AML-193 (cell line): ENCODE data around the gene SND1.
"Not testable (repeated sequence)": the region's sequence is repeated elsewhere in the genome, so short reads cannot be mapped to it uniquely, and the experiment has no call there.

ENCODE experiments used
- DNase-seq, 2 experiments: peaks; one replicate each; lab custom pipeline; 2025; lab: John Stamatoyannopoulos, UW

SND1 gene

DNA sequence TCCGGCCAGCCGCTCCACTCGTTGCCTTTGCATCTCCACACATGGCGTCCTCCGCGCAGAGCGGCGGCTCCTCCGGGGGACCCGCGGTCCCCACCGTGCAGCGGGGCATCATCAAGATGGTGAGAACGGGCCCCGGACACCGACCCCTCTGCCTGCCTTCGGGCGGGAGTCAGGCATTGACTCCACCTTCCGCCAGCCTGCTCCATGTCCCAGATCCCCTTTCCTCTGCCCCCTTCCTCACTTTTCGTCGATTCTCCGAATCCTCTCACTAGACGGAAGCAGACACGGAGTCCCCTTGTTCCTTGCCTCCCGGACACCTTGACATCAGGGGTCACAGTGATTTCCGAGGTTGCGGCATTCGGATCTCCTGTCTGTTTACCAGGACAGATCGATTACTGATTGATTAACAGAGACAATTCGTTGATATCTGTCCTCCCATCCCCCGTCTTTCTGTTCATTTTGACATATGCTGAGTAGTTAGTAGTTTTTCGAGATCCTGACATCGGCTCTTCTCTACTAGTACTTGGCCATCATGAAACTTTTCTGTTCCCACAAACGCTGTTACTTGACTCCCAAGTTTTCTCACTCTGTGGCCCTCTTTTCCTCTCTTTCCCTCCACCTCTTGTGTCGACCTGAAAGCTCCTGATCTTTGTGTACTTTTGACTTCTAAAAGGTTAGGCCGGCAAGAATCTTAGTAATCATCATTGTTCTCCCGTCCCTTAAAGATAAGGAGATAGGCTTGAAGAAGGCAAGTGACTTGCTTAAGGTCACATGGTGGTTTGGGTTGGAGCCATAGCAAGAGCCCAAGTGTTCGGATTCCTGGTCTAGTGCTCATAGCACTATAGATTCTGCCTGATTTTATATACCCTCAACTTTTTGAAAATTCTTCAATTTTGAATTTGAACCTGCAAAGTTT, 597 bp downstream of the SND1 start:
- peak in 1 of 2 experiments; percentile 10 for DNase-seq

- DNase-seq, result no peak
Observed at GRCh38 chr7:127653396-127653795, 1.4 kb downstream of the SND1 start.

DNA sequence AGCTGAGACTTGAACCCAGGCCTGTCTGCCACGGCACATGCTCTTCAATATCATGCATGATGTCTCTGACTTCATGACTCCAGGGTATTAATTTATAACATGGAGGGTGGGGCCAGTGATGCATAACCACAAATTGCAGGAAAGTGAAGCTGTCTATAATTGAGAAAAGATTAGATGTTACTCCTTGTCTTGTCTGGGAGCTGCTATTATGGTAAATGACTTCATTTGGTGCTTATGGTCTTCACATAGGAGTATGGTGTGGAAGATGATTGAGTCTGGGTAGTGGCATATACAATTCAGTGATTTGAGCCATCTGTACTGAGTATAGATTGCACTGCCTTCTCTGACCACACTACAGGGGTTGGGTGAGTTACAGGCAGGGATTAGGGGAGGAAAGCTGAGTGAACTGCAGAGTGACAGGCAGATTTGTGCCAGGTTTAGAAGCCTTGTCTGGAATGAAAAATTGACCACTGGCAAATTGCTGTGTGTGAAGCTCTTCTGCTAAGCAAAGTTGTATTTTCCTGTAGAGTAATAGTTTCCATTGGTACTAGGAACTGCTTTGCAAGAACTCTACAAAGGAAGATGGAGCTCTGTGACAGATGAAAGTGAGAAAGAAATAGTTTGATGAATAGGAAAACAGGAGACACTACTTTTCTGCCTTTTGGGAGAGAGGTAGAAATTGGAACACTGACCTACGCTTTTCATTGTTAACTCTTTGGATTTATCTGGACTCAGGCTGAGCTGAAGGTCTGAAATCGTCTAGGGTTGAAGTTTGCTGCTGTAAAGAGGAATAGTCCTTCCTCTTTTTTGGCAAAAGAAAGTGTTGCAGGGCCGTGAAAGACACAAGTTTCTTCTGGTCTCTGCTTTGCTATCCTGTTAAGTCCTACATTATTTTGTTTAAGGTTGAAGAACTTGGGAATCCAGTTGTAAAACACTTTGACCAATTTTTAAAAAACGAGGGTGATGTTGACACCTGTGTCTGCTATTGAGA, 2.7 kb downstream of the SND1 start:
- DNase-seq, result peak; percentile 33 to 43

DNA sequence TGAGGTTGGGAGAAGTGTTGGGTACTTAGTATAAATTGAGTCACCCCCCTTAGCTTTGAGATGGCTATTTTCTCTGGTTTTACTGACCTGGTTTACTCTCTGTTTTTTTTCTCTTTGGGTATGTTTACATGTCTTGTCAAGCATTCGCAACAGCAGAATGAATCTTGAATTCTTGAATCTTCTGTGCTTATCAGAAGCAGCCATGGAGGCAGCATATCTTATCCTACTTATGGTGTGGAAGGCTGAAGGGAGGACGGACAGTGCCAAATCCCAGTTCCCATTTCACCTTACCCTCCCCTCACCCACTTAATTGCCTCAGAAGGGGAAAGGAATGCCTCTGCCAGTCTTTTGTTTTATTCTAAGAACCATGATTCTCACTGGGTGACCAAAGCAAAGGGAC, 3.7 kb downstream of the SND1 start:
- DNase-seq, result no peak

GRCh38 chr7:127657500-127657899, 5.5 kb downstream of the SND1 start:
- no peak for DNase-seq

DNA sequence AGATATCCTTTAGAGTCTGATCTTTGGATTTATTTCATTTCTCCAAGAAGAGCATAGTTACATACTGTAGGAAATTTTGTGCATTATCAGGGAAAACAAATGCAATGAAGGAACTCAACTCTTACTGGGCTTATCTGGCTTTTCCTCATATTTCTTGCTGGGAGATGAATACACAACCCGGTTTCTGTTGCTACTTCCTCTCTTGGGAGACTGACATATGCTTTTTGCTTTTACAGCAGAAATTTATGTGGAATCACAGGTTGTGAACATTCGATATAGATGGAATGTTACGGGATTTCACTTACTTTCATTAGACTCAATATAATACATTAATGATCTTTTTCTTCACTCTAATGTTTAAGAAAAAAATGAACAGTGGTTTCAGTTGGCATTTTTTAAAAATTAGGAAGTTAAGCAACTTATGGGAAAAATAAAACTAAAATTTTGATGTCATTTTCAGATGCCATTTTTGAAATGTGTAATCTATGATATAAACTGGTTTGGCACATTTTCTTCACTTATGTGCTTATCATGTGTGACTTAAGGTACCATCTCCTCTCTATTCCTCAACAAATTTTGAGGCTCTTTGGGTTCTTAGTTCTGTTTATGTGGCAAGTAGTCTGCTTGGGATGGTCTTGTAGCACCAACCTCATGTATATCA, 7.1 kb downstream of the SND1 start:
- DNase-seq, result no peak

DNA sequence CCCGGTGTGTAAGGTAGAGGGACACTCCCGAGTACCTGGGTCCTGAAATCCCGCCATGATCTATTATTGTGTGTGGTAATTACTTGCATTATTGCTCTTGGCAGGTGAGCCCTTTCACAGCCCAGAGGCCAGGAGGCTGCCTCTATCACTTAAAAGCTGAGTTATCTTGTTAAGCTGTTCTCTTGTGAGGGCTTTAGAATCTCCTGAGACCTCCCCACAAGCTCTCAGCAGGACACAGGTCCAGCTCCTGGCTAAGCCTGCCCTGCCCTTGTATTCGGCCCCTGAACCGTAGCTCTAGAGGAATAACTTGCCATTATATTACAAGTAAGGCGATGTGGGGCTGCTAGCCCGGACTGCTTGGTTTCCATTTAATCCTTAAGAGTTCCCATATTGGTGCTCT, 13.9 kb downstream of the SND1 start:
- no peak for DNase-seq

- DNase-seq, result no peak
Observed at GRCh38 chr7:127666602-127667001, 14.6 kb downstream of the SND1 start.

GRCh38 chr7:127667017-127667670, 15.2 kb downstream of the SND1 start:
- DNase-seq, result no peak

DNA sequence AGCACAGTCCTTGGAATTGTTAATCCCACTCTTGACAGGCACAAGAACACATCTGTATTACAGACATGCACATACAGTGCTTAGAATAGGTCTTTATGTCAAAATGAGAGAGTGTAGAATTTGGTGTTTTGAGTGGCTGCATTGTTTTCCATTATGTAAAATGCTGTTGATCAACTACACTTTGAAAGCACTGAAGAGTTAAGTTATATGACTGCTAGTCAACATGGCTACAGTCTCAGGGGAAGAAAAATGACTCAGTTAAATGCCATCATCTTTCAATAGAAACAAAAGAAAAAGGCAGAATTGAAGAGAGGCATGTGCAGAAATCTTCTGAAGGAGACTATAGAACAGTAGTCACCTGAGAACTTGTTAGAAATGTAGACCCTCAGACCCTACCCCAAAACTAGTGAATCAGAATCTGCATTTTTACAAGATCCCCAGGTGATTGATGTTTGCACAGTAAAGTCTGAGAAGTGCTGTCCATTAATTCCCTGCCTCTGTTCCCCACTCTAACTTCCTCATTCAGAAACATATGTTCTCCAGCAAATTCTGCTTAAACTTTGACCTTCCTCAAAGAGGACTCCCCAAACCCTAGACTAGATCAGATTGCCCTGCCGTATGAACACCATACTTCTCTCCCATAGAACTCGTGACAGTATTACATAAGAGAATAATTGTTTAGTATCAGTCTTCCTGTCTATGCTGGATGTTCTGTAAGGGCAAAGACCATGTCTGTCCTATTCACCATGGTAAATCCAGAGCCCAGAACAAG, 16.0 kb downstream of the SND1 start:
- peak; percentile 6 to 11 for DNase-seq

GRCh38 chr7:127671341-127671740, 19.3 kb downstream of the SND1 start:
- DNase-seq, result no peak

DNA sequence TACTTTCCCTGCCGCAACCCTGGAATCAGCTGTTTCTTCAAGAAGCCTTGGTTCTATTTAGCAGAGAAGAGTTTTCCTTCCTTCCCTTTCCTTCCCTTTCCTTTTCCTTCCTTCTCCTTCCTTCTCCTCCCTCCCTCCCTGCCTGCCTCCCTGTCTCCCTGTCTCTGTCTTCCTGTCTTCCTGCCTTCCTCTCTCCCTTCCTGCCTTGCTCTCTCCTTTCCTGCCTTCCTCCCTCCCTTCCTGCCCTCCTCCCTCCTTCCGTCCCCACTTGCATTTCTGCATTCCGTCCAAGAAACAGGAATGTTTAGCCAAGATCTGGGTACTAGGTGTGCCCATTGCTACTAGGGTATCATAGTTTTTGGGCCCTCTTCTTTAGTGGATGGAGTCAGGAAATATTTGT, 21.9 kb downstream of the SND1 start:
- no peak for DNase-seq

GRCh38 chr7:127674361-127674760, 22.4 kb downstream of the SND1 start:
- no peak for DNase-seq

- DNase-seq, result not testable (repeated sequence)
Observed at GRCh38 chr7:127674923-127675322, 22.9 kb downstream of the SND1 start.

GRCh38 chr7:127675721-127676120, 23.7 kb downstream of the SND1 start:
- DNase-seq, result no peak

GRCh38 chr7:127677433-127678230, 25.6 kb downstream of the SND1 start:
- DNase-seq, result no peak

DNA sequence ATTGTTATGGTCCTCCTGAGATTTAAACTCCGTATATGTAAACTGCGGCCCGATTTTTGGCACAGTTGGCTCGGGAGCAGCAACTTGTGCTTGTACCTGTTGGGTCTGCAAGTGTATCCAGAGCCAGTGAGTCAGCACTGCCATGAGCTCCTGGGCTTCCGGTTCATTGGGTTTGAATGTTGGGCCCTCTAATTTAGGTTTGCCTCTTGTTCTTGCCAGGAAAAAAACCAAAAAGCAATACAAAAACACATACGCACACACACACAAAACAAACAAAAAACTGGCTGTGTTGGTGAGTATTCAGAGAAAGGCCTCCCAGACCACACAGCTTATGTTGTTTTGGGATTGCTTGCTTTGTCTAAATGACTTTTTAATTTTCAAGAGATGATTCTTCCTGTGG, 26.3 kb downstream of the SND1 start:
- DNase-seq, result no peak

GRCh38 chr7:127678947-127679346, 27.0 kb downstream of the SND1 start:
- DNase-seq, result no peak

DNA sequence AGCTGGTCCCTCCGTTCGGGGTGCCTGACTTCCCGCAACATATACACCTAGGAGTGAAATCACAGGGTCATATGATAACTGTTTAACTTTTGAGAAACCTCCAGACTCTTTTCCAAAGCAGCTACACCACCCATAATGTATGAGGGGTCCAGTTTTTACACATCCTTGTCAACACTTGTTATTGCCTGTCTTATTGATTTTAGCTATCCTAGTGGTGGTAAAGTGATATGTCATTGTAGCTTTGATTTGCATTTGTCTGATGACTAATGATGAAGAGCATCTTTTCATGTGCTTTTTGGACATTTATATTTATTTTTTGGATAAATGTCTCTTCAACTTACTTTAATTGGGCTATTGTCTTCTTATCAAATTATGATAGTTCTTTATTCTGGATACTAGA, 29.0 kb downstream of the SND1 start:
- DNase-seq, result no peak

DNA sequence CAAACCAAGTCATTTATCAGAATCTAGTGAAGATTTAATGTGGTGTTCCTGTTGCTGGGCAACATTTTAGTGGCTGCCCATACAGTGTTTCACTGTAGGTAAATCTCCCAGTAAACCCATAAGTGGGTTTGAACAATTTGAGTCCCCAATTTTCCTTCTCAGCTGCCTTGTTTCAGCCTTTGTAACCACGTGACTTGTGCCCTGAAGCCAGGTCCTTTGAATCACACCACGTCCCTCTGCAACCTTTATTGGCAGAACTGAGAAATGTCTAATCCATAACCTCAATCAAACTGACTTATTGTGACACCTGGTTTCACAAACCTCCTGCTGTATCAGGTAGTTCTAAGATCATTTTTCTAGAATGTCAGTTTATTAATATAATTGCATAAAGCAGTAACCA, 30.1 kb downstream of the SND1 start:
- no peak for DNase-seq
